Stimulated activated CD4-positive, alpha-beta T cell treated with anti-CD3 and anti-CD28 coated beads, Interleukin-1b, Interleukin-23, amount 100 ng/mL, for 48 hours (primary cell): Measurements from ENCODE around the gene SPACDR.

Experiments
- DNase-seq: peaks from one replicate; pipeline ENCODE4 v3.0.0-alpha.2; 2020

SPACDR gene

GRCh38 chr7:100407285-100408180, 56.5 kb downstream of the SPACDR start:
- peak; percentile 13 for DNase-seq

- DNase-seq: no peak
Observed at GRCh38 chr7:100406767-100407166, 57.3 kb downstream of the SPACDR start.
